Astrocyte of the spinal cord (primary cell): ENCODE results near the gene PTF1A.

Experiments used
- DNase-seq: peaks from one replicate; pipeline ENCODE4 v3.0.0; 2011; ENCODE audit warnings: low read depth, low spot score
- H3K4me3 ChIP-seq: 2 replicates; pipeline ENCODE4 v1.5.1; 2011; ENCODE audit warnings: low read depth, mild to moderate bottlenecking, low read length, moderate library complexity
- CTCF ChIP-seq: IDR thresholded peaks from 2 replicates; pipeline ENCODE4 v1.5.1; 2012; ENCODE audit warnings: low read depth, mild to moderate bottlenecking, low read length, inconsistent platforms
- in situ Hi-C: cut with HindIII; loops from 2 replicates; pipeline ENCODE4 v1.10.0; 2017; ENCODE audit warnings: low sequenced_read_pairs

Gene PTF1A

DNA sequence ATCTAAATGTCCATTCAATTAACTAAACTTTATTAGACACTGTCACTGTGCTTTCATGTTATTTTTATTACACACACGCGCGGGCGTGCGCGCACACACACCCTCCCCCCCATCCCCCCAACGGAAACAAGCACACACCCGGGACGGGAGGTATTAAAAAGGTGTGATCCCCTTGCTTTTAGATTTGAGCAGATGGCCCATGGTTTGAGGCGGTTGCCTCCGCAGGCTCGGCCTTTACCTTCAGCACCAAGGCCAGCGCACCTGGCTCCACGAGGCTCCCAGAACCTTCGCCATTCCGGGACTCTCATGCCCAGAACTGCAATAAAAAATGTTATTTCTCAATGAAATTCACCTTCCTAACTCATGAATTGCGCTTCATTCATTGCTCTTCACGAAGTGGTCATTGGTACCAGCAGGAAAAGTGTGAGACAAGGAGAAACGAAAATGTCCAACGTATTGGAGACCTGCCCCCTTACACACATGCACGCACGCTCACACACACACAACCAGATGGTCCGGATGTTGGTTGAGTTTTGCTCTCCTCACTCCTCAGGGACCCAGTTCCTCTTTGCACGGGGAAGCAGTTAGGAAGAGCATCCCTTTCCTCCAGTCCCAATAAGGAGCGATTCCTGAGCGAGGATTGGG, 20.8 kb upstream of the PTF1A start:
- peak; percentile 38 for DNase-seq
- TF ChIP-seq CTCF, result no peak
- no peak overlapping the region for H3K4me3 ChIP-seq
- in situ Hi-C loops, result no loop called here

DNA sequence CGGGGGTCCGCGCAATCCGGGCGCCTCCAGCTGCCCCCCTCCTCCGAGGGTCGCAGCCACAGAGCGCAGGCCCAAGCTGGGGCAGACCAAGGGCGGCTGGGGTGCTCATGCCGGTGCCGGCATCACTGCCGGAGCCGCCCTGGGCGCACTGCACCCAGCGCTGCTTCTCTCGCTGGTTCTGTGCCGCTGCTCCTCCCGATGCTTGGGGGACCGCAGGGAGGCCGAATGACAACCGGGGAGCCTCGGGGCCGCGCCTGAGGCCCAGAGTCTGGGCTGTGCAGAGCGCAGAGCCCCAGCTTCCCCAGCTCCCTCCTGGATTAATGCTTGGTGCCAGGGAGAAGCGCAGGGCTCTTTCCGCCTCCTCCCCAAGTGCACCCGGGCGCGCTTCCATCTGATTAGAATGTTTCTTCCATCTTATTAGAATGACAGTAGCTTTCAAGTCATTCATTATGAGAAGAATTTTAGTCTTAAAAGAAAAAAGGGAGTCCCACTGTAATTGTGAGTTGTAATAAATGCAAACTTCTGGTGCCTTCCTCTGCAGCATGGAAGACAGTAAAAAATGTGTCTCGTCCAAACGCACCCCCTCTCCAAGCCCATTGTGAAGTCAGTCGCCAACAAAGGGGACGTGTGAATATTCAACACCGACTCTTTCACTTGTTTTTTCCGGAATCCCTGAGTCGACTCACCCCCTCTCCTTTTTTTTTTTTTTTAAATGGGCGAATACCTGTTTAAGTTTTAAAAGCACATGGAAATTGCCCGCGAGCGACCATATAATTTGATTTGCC, 19.5 kb upstream of the PTF1A start:
- H3K4me3 ChIP-seq, result no peak overlapping the region
- TF ChIP-seq CTCF, result no peak
- in situ Hi-C loops, result no loop called here
- no peak for DNase-seq

GRCh38 chr10:23173214-23174073, 18.7 kb upstream of the PTF1A start:
- no peak for DNase-seq
- in situ Hi-C loops, result no loop called here
- TF ChIP-seq CTCF, result no peak
- H3K4me3 ChIP-seq, result no peak overlapping the region

DNA sequence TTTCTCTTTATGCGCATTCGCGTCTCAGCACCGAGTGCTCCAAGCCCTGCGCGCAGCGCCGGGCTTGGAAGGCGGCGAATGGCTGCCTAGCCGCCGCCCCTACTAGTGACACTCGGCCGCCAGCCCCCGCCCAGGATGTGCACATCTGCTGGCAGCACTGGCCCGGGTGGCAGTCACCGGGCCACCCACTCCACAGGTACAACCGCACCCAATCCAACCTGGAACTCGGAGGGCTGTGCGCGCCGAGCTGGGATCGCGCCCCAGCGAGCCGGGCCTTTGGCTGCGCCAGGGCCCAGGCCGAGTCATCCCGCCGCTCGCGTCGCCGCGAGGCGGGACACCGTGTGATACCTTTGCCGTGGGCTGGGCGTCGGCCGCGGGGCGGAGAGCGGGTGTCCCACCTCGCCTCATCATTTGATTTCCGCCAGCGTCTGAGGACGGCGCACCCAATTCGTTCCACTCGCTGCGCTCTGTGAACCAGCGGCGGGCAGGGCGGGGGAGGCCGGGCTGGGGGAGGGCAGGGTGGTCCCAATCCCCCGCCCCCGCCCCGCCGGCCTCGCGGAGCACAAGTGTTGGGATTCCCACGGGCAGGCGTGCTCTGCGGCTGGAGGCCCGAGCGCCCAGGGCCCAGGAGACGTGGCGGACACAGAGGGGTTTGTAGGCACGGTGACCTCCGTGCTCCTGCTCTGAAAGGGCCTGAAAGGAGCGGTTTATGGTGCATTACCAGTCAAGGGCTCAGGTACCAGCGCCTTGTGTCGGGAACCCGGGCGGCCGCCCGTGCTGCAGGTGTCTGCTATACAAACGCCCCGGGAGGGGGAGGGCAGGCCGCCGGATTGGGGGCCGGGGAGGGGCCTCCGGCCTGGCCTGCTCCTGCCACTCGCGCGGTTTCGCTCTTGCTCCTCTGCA, 17.8 kb upstream of the PTF1A start:
- in situ Hi-C loops, result no loop called here
- TF ChIP-seq CTCF, result no peak
- H3K4me3 ChIP-seq, result no peak overlapping the region
- DNase-seq, result no peak

GRCh38 chr10:23174977-23175512, 17.1 kb upstream of the PTF1A start:
- in situ Hi-C loops, result no loop called here
- TF ChIP-seq CTCF, result no peak
- no peak for DNase-seq
- no peak overlapping the region for H3K4me3 ChIP-seq
